Peyer's patch (tissue), 4 donors: Measurements from ENCODE around the gene DQX1.

Source experiments
- POLR2A ChIP-seq, 2 donors: fragments of 450-650 bp; IDR thresholded peaks; one replicate each; pipeline ENCODE4 v1.5.1; 2017; ENCODE audit warnings: antibody characterized with exemption in 2 of 2, mild to moderate bottlenecking in 2 of 2, moderate library complexity in 2 of 2
- TF ChIP-seq, protein P1 (sequence below), 6 experiments: fragments of 450-650 bp in 4 of 6; fragments of 200-600 bp in 2 of 6; sonication (generic) in 1 of 6; IDR thresholded peaks; one replicate each; pipeline ENCODE4 v1.5.1; 2017 to 2019; ENCODE audit warnings: antibody characterized with exemption in 6 of 6, mild to moderate bottlenecking in 3 of 6, moderate library complexity in 1 of 6

- TF ChIP-seq, protein P1, sequence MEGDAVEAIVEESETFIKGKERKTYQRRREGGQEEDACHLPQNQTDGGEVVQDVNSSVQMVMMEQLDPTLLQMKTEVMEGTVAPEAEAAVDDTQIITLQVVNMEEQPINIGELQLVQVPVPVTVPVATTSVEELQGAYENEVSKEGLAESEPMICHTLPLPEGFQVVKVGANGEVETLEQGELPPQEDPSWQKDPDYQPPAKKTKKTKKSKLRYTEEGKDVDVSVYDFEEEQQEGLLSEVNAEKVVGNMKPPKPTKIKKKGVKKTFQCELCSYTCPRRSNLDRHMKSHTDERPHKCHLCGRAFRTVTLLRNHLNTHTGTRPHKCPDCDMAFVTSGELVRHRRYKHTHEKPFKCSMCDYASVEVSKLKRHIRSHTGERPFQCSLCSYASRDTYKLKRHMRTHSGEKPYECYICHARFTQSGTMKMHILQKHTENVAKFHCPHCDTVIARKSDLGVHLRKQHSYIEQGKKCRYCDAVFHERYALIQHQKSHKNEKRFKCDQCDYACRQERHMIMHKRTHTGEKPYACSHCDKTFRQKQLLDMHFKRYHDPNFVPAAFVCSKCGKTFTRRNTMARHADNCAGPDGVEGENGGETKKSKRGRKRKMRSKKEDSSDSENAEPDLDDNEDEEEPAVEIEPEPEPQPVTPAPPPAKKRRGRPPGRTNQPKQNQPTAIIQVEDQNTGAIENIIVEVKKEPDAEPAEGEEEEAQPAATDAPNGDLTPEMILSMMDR (IDR thresholded peaks at IDR 0.05), result no peak
- no peak for TF ChIP-seq POLR2A (IDR thresholded peaks at IDR 0.05)
Measured at GRCh38 chr2:74472945-74473258, 53.1 kb downstream of the DQX1 start.
